Mesenchymal stem cell (in vitro differentiated cells and primary cell): ENCODE measurements around the gene TSPO.

Source experiments
- DNase-seq: peaks from one replicate; pipeline ENCODE4 v3.0.0-alpha.2; 2013
- H2AFZ ChIP-seq: one replicate; pipeline ENCODE4 v1.6.1; 2013; ENCODE audit warnings: low read depth, mild to moderate bottlenecking, control low read depth, inconsistent platforms, low read length, moderate library complexity
- H2AK5ac ChIP-seq: 2 replicates; pipeline ENCODE4 v1.6.1; 2013; ENCODE audit warnings: low read length, moderate library complexity, mild to moderate bottlenecking, inconsistent platforms; ENCODE audit not compliant: severe bottlenecking
- H2BK120ac ChIP-seq: one replicate; pipeline ENCODE4 v1.6.1; 2013; ENCODE audit warnings: low read depth, mild to moderate bottlenecking, inconsistent platforms, low read length, moderate library complexity
- H2BK12ac ChIP-seq, 2 experiments: one replicate each; pipeline ENCODE4 v1.6.1; 2013; ENCODE audit warnings: inconsistent platforms in 2 of 2, low read length in 2 of 2, mild to moderate bottlenecking in 2 of 2, moderate library complexity in 2 of 2, control low read depth in 1 of 2
- H2BK15ac ChIP-seq: one replicate; pipeline ENCODE4 v1.6.1; 2013; ENCODE audit warnings: mild to moderate bottlenecking, low read depth, inconsistent platforms; ENCODE audit not compliant: poor library complexity, severe bottlenecking
- H2BK5ac ChIP-seq: 2 replicates; pipeline ENCODE4 v1.6.1; 2013; ENCODE audit warnings: low read depth, mild to moderate bottlenecking, low read length, control low read depth, inconsistent platforms; ENCODE audit not compliant: poor library complexity, severe bottlenecking
- H3K14ac ChIP-seq, 2 experiments: one replicate each; pipeline ENCODE4 v1.6.1; 2013; ENCODE audit warnings: inconsistent platforms in 2 of 2, low read length in 2 of 2, control low read depth in 1 of 2, mild to moderate bottlenecking in 1 of 2, moderate library complexity in 1 of 2
- H3K18ac ChIP-seq, 2 experiments: one replicate each; pipeline ENCODE4 v1.6.1; 2013; ENCODE audit warnings: inconsistent platforms in 2 of 2, low read length in 2 of 2, control low read depth in 1 of 2, low read depth in 1 of 2, mild to moderate bottlenecking in 1 of 2
- H3K23ac ChIP-seq, 2 experiments: one replicate each; pipeline ENCODE4 v1.6.1; 2013; ENCODE audit warnings: inconsistent platforms in 2 of 2, low read length in 2 of 2, mild to moderate bottlenecking in 2 of 2, moderate library complexity in 2 of 2, control low read depth in 1 of 2
- H3K27ac ChIP-seq: 2 replicates; pipeline ENCODE4 v1.5.1; 2013; ENCODE audit warnings: mild to moderate bottlenecking, moderate library complexity, low read length, control low read depth, inconsistent platforms; ENCODE audit not compliant: poor library complexity, severe bottlenecking
- H3K27me3 ChIP-seq, 2 experiments: 2 replicates each; pipeline versions ENCODE4 v1.6.1 to v1.7.0; 2013; ENCODE audit warnings: low read length in 2 of 2, mild to moderate bottlenecking in 2 of 2, moderate library complexity in 2 of 2, control low read depth in 1 of 2, inconsistent platforms in 1 of 2; ENCODE audit not compliant: control insufficient read depth in 1 of 2, insufficient read depth in 1 of 2
- H3K36me3 ChIP-seq, 2 experiments: 2 replicates each; pipeline versions ENCODE4 v1.6.1 to v1.7.0; 2013; ENCODE audit warnings: low read length in 2 of 2, control low read depth in 1 of 2, inconsistent platforms in 1 of 2, low read depth in 1 of 2, mild to moderate bottlenecking in 1 of 2; ENCODE audit not compliant: insufficient read depth in 2 of 2, control insufficient read depth in 1 of 2
- H3K4ac ChIP-seq, 2 experiments: one replicate each; pipeline ENCODE4 v1.6.1; 2013; ENCODE audit warnings: inconsistent platforms in 2 of 2, low read length in 2 of 2, mild to moderate bottlenecking in 2 of 2, moderate library complexity in 2 of 2, control low read depth in 1 of 2, low read depth in 1 of 2
- H3K4me1 ChIP-seq: 2 replicates; pipeline ENCODE4 v1.6.1; 2013; ENCODE audit warnings: low read depth, low read length, control low read depth; ENCODE audit not compliant: control insufficient read depth, insufficient read depth
- H3K4me2 ChIP-seq: 2 replicates; pipeline ENCODE4 v1.6.1; 2013; ENCODE audit warnings: low read length, mild to moderate bottlenecking, inconsistent platforms; ENCODE audit not compliant: poor library complexity, severe bottlenecking
- H3K4me3 ChIP-seq, 2 experiments: 2 replicates each; pipeline versions ENCODE4 v1.5.1 to v1.7.0; 2013; ENCODE audit warnings: low read length in 2 of 2, mild to moderate bottlenecking in 2 of 2, control low read depth in 1 of 2, low read depth in 1 of 2; ENCODE audit not compliant: insufficient read depth in 1 of 2
- H3K79me1 ChIP-seq: replicated peaks from 2 replicates; pipeline ENCODE4 v1.6.1; 2013; ENCODE audit warnings: mild to moderate bottlenecking, control low read depth, low read length, inconsistent platforms; ENCODE audit not compliant: poor library complexity, severe bottlenecking
- H3K9ac ChIP-seq: 2 replicates; pipeline ENCODE4 v1.7.0; 2013; ENCODE audit warnings: mild to moderate bottlenecking, low read length, moderate library complexity
- H3K9me3 ChIP-seq: 2 replicates; pipeline ENCODE4 v1.7.0; 2013; ENCODE audit warnings: mild to moderate bottlenecking, low read length; ENCODE audit not compliant: control insufficient read depth
- H4K8ac ChIP-seq: one replicate; pipeline ENCODE4 v1.6.1; 2013; ENCODE audit warnings: inconsistent platforms, mild to moderate bottlenecking, low read length, moderate library complexity
- H4K91ac ChIP-seq: one replicate; pipeline ENCODE4 v1.6.1; 2013; ENCODE audit warnings: mild to moderate bottlenecking, low read length, inconsistent platforms
- WGBS: methylation state at CpG from one replicate; pipeline ENCODE4 v1.1.7; 2013; ENCODE audit warnings: mixed read lengths; 5-methylcytosine and 5-hydroxymethylcytosine counted together

The TSPO gene

GRCh38 chr22:43197271-43197941 lies 46.0 kb downstream of the TSPO start:
- Histone ChIP-seq H2AFZ (no peak overlapping the region), H4K8ac (no peak overlapping the region), H2AK5ac (no peak overlapping the region), H3K36me3 (no peaks in the 10 kb centered on the region), H3K9me3 (no peaks in the 10 kb centered on the region), H2BK12ac (no peak overlapping the region), H3K4ac (no peak overlapping the region), H2BK5ac (no peak overlapping the region), H3K14ac (no peak overlapping the region), H3K9ac (no peak overlapping the region), H3K23ac (no peak overlapping the region), H3K4me3 (no peak overlapping the region), H3K4me2 (no peak overlapping the region), H4K91ac (no peak overlapping the region), H3K4me1 (peaks cover 10% of the 10 kb centered on the region), H3K79me1 (no peaks in the 10 kb centered on the region), H3K27ac (no peak overlapping the region), H3K18ac (no peak overlapping the region), H2BK120ac (no peak overlapping the region), H2BK15ac (no peak overlapping the region), H3K27me3 (peaks cover 0 to 45% of the 10 kb centered on the region in 2 experiments)
- WGBS = 78% methylated on average over 19 of the region's 22 CpGs
- DNase-seq = peak; percentile 13

GRCh38 chr22:43198126-43198525 lies 46.8 kb downstream of the TSPO start:
- no peak overlapping the region for H2AFZ ChIP-seq
- H2BK5ac ChIP-seq = no peak overlapping the region
- H3K23ac ChIP-seq = no peak overlapping the region
- H3K18ac ChIP-seq = no peak overlapping the region
- no peak overlapping the region for H3K4ac ChIP-seq
- no peak overlapping the region for H2BK12ac ChIP-seq
- WGBS = 94% methylated on average over 4 of the region's 5 CpGs
- H3K27ac ChIP-seq = no peak overlapping the region
- H3K4me1 ChIP-seq = peaks cover 10% of the 10 kb centered on the region
- H4K91ac ChIP-seq = no peak overlapping the region
- H3K9ac ChIP-seq = no peak overlapping the region
- no peak overlapping the region for H2BK120ac ChIP-seq
- no peaks in the 10 kb centered on the region for H3K36me3 ChIP-seq
- H2AK5ac ChIP-seq = no peak overlapping the region
- H3K27me3 ChIP-seq = peaks cover 0 to 49% of the 10 kb centered on the region in 2 experiments
- H4K8ac ChIP-seq = no peak overlapping the region
- no peak for DNase-seq
- H3K79me1 ChIP-seq = no peaks in the 10 kb centered on the region
- no peaks in the 10 kb centered on the region for H3K9me3 ChIP-seq
- H3K4me3 ChIP-seq = no peak overlapping the region
- H3K14ac ChIP-seq = no peak overlapping the region
- no peak overlapping the region for H3K4me2 ChIP-seq
- H2BK15ac ChIP-seq = no peak overlapping the region

- H2BK120ac ChIP-seq = no peak overlapping the region
- H3K4me2 ChIP-seq = no peak overlapping the region
- DNase-seq = no peak
- no peak overlapping the region for H3K27ac ChIP-seq
- H2BK5ac ChIP-seq = no peak overlapping the region
- no peak overlapping the region for H4K8ac ChIP-seq
- no peaks in the 10 kb centered on the region for H3K79me1 ChIP-seq
- peaks cover 0 to 53% of the 10 kb centered on the region in 2 experiments for H3K27me3 ChIP-seq
- no peak overlapping the region for H3K18ac ChIP-seq
- WGBS = 87% methylated on average over 9 of the region's 9 CpGs
- H3K9ac ChIP-seq = no peak overlapping the region
- H3K36me3 ChIP-seq = no peaks in the 10 kb centered on the region
- no peak overlapping the region for H2BK12ac ChIP-seq
- no peak overlapping the region for H3K23ac ChIP-seq
- H2BK15ac ChIP-seq = no peak overlapping the region
- H3K4ac ChIP-seq = no peak overlapping the region
- H2AK5ac ChIP-seq = no peak overlapping the region
- peaks cover 10% of the 10 kb centered on the region for H3K4me1 ChIP-seq
- H3K4me3 ChIP-seq = no peak overlapping the region
- H2AFZ ChIP-seq = no peak overlapping the region
- H3K9me3 ChIP-seq = no peaks in the 10 kb centered on the region
- no peak overlapping the region for H4K91ac ChIP-seq
- no peak overlapping the region for H3K14ac ChIP-seq
Measured at GRCh38 chr22:43198936-43199335, 47.6 kb downstream of the TSPO start.

- H3K79me1 ChIP-seq = no peaks in the 10 kb centered on the region
- H3K18ac ChIP-seq = no peak overlapping the region
- DNase-seq = no peak
- no peaks in the 10 kb centered on the region for H3K36me3 ChIP-seq
- no peak overlapping the region for H2BK15ac ChIP-seq
- no peak overlapping the region for H2BK12ac ChIP-seq
- H2BK5ac ChIP-seq = no peak overlapping the region
- H2AK5ac ChIP-seq = no peak overlapping the region
- H3K9me3 ChIP-seq = no peaks in the 10 kb centered on the region
- no peak overlapping the region for H2BK120ac ChIP-seq
- no peak overlapping the region for H3K9ac ChIP-seq
- no peak overlapping the region for H2AFZ ChIP-seq
- no peak overlapping the region for H3K4me3 ChIP-seq
- H3K23ac ChIP-seq = no peak overlapping the region
- H3K4me2 ChIP-seq = no peak overlapping the region
- H3K27ac ChIP-seq = no peak overlapping the region
- H3K4me1 ChIP-seq = peaks cover 10% of the 10 kb centered on the region
- peaks cover 0 to 53% of the 10 kb centered on the region in 2 experiments for H3K27me3 ChIP-seq
- H3K14ac ChIP-seq = no peak overlapping the region
- H4K91ac ChIP-seq = no peak overlapping the region
- no peak overlapping the region for H3K4ac ChIP-seq
- no peak overlapping the region for H4K8ac ChIP-seq
- WGBS = 88% methylated on average over 11 of the region's 11 CpGs
Measured at GRCh38 chr22:43199541-43199940, 48.2 kb downstream of the TSPO start.
